ENCODE results near the gene PCYT1A.
"Not testable (repeated sequence)": the region's sequence is repeated elsewhere in the genome, so short reads cannot be mapped to it uniquely, and the experiment has no call there.

PCYT1A gene

DNA sequence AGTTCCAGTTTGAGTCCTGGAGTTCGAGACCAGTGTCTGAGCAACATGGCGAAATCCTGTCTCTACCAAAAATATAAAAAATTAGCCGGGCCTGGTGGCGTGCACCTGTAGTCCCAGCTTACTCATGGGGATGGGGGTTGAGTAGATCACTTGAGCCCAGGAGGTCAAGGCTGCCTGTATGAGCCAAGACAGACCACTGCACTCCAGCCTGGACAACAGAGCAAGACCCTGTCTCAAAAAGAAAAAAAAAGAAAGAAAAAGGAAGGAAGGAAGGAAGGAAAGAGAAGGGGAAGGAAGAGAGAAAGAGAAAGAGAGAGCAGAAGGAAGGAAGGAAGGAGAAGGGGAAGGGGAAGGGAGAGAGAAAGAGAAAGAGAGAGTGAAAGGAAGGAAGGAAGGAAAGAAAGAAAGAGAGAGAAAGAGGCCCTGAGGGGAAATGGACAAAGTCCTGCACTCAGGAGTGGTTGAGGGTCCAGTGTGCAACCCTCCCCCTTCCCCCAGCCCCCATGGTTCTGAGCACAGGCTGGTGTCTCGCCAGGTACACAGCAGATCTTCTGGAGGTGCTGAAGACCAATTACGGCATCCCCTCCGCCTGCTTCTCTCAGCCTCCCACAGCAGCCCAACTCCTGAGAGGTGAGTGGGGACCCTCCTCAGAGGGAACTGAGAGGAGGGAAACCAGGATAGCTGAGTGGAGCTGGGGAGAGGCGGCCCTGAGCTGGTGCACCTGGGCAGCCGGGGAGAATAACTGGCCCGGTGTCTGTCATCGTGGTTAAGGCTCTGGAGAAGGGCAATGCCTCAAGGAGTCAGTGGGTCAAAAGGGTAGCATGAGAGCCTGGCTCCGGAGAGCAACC lies 70.0 kb downstream of the PCYT1A start:
- no peak for DNase-seq (ENCODE audit: extremely low spot score, insufficient read length, low read depth)
- FAIRE-seq = no peak

DNA sequence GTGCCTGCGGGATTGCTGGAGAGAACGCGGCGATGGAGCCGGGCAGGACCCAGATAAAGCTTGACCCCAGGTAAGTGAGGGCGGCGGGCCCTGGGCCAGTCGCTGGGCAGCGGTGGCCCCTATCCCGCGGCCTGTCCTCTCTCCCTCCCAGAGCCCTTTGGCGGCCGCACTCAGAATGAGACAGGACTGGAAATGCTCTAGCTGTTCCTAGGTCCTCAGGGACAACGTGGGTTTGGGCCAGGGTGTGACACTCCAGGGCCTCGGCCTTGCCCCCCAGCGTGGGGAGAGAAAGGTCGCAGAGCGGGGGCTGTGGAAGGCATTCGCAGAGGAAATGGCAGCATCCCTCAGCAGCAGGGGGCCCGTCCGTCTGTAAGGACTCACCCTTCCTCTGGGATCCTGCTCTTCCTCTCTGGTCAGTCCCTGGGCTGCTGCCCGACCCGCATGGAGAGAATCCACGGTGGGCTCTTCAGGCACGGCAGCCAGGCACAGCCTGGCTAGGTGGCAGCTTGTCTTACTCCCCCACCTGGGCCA lies 70.8 kb downstream of the PCYT1A start:
- no peak for DNase-seq (ENCODE audit: extremely low spot score, insufficient read length, low read depth)
- no peak for FAIRE-seq

DNA sequence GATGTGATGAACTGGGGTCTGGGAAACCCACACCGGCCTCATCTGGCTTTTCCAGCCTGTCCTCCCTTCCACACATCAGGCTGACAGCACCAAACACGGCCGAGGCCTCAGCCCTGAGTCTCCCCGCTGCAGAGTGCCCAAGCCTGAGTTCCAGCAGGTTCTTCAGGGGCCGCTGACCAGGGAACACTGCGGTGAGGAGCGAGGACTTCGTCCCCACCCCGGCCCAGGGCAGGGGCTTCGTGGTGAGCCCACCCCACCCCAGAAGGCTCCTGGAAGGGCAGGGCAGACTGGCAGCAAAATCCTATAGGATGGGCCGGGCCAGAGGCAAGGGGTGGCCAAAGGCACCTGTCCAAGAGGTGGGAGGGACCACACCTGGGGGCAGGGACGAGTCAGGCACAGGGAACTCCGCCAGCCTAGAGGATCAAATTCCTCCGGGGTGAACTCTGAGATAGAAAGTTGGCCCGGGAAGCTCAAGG lies 71.4 kb downstream of the PCYT1A start, which contains the start of gene SLC51A:
Gene SLC51A, plus strand, starts transcription at position 446 of the 476 bp plus-strand sequence. CDS start 179 bp downstream, outside the sequence.
- FAIRE-seq (no peak), DNase-seq (ENCODE audit: extremely low spot score, insufficient read length, low read depth) (no peak)

DNA sequence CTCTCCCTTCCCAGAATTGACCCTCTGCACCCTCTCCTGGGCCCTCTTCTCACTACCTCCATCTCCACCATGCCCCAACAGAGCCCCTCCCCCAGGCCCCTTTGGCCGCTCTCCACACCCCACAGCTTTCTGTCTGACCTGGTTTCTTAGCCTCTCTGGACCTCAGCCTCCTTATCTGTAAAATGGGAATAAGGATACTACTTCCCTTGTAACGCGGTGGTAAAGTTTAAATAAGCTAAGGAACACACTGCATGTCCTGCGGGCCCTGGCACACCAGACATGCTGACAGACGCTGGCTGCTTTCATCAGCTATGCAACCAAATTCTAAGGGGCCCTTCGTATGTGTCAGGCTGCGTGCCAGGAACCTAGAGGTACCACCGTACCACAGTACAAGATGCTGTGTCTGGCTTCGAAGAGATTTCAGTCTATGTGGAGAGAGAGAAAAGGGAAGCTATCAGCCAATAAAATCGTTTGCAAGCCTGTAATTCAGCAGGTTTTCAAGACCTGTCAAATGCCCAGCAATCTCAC lies 72.0 kb downstream of the PCYT1A start:
- no peak for FAIRE-seq

DNA sequence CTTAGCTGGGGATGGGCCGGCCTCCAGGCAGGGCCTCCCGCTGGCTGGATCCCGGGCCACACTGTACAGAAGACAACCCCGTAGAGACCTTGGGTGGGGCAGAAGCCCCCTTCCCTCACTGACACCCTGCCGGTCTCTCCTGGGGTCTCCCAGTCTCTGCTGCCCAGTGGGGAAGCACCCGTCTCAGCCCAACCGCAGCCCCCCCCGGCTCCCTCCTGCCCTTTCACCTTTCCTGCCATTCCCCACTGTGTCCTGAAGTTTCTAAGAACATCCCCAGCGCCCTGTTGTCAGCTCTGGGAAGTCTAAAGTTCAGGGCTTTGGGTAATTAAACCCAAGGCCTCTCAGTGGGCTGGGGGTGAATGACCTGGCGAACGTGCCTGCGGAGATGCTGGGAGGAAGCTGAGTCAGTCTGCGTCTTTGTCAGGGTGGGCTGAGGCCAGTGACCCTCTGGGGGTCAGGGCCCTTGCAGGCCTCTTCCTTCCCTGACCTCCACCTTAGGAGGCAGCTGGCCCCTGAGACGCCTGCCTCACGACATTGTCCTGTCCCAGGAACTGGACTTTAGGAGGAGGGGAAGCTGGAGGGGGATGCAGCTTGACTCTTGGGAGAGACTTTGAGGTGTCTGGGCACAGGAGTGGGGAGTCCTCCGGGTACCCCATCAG lies 72.6 kb downstream of the PCYT1A start:
- FAIRE-seq = no peak
- no peak for DNase-seq (ENCODE audit: extremely low spot score, insufficient read length, low read depth)

More for the DNA sequence above, 72.0 kb downstream of the PCYT1A start:
- no peak for DNase-seq (ENCODE audit: extremely low spot score, insufficient read length, low read depth)

DNA sequence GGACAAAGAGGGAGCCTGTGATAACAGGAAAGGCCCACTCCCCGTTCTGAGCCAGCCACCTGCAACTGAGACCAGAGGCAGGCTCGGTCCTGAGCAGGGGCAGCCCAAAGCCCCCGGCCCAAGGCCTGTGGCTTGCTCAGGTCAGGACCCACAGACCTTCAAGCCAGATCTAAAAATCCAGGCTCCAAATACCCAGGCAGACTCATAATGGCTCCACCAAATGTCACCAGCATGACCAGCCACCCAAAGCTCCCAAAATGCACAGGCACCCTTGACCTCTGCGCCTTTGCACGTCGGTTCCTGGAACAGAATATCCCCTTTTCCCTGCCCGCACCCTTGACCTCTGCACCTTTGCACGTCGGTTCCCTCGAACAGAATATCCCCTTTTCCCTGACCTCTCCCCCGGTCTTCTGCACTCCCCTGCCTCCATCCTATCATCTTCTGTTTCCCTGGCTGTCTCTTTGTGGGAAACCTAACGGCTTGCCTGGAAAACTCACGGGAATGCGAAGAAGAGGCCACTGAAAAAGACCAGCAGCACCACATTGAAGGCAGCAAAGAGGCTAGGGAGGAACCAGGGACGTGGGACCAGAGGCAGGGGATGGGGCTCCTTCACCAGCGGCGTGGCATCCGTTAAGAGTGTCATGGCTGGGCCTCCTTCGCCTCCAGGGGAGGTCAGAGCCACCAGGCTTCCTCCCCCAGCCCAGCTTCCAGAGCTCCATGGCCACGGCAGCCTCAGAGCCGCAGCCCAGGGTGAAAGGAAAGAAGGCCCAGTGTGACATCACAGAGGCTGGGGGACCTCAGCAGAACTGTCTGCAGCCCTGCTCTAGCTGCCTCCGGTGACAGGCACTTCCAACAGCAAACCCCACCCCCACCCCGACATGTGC lies 76.6 kb downstream of the PCYT1A start, which contains the start of gene ZDHHC19:
Gene ZDHHC19, minus strand, starts transcription at position 728 of the 884 bp plus-strand sequence. Its CDS starts 85 bp downstream, at position 643.
- DNase-seq (ENCODE audit: extremely low spot score, insufficient read length, low read depth) (no peak), FAIRE-seq (no peak)

DNA sequence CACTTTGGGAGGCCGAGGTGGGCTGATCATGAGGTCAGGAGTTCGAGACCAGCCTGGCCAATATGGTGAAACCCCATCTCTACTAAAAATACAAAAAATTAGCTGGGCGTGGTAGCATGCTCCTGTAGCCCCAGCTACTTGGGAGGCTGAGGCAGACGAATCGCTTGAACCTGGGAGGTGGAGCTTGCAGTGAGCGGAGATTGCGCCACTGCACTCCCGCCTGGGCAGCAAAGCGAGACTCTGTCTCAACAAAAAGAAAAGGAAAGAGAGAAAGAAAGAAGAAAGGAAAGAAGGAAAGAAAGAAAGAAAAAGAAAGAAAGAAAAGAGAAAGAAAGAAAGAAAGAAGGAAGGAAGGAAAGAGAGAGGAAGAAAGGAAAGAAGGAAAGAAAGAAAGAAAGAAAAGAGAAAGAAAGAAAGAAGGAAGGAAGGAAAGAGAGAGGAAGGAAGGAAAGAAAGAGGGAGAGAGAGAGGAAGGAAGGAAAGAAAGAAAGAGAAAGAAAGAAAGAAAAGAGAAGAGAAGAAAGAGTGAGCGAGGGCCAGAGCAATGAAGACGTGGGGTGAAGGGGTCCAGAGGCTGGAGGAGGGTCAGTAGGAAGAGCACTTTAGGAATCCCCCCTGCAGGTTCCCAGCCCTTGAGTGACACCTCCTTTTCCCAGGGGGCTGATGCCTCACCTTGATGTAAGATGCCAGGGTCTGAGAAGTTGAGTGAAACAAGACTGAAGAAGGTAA lies 77.4 kb downstream of the PCYT1A start:
- not testable (repeated sequence) for FAIRE-seq; DNase-seq (ENCODE audit: extremely low spot score, insufficient read length, low read depth)

DNA sequence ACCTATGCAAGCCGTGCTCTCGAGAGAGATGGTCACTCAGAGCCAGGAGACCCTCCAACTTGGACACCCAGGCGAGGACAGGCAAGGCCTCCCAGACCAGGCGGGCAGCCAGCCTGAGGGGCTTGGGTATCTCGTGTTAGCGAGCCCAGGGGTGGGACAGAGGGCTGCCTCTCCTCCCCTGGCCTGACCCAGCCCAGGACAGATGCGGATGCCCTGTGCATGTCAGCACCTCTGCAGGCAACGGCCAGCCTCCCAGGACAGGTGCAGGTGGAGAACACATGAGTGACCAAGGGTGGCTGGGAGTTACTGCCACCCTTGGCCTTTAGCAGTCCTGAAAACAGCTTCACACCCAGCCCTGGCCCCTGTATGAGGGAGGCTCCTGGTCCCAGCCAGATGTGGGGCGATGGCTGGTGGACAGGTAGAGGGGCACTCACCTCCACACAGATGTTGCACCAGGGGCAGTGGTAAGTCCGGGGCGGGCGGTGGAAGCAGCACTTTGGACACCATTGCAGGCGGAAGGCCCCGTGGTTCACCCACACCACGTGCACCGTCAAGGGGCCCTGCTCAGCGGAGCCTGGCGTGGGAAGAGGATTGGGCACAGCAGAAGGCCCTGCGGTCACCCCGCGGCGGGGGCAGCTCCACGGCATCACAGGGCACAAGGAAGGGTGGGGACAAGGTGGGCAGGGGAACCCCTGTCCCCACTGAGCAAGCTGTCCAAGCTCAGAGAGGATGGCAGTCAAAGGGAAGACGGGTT lies 78.4 kb downstream of the PCYT1A start:
- no peak for DNase-seq (ENCODE audit: extremely low spot score, insufficient read length, low read depth)
- FAIRE-seq = no peak

DNA sequence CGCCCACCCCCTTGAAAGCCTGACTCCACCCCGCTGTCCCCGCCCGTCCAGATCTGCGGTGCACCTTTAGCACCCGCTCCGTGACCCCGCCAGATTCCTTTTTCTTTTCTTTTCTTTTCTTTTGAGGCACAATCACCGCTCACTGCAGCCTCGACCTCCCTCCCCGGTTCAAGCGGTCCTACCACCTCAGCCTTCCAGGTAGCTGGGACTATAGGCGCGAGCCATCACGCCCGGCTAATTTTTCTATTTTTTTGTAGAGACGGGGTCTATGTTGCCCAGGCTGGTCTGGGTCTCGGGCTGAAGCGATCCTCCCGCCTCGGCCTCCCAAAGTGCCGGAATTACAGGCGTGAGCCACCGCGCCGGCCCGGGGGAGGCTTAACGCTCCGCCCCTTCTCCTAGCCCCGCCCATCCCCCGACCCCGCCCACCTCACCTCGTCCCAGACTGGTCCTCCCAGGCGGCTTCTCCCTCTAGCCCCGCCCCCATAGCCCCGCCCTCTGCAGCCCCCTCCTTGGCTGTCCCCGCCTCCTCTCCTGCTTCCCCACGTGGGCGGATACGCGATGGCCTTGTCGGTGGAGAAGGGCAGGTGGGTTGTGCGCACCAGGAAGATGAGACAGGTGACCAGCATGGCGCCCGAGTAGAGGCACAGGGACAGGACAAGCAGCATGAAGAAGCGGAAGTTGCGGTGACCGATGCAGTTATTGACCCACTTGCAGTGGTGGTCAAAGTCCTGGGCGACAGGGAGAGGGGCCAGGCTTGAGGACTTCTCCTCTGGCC lies 79.5 kb downstream of the PCYT1A start:
- no peak for FAIRE-seq
- no peak for DNase-seq (ENCODE audit: extremely low spot score, insufficient read length, low read depth)

DNA sequence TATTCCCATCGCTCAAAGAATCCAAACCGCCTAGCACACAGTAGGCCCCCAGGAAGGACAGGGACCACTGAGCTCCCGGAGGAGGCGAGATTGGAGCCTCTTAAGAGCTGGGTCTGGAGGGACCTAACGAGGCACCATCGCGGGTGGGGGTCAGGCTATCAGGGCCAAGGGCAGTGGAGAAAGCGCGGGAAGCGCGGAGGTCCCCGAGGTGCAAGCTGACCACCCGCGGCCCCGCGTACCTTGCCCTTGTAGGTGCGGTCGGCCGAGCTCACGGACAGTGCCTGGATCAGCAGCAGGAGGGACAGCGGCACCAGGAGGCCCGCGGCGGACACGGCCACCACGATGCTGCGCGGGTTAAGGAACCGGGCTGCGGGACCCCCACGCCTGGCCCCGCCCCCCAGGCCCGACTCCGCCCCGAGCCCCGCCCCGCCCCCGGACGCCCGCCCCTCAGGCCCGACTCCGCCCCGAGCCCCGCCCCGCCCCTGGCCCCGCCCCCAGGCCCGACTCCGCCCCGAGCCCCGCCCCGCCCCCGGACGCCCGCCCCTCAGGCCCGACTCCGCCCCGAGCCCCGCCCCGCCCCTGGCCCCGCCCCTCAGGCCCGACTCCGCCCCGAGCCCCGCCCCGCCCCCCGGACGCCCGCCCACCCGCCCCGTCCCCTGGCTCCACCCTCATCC lies 80.2 kb downstream of the PCYT1A start:
- FAIRE-seq (no peak), DNase-seq (ENCODE audit: extremely low spot score, insufficient read length, low read depth) (no peak)

DNA sequence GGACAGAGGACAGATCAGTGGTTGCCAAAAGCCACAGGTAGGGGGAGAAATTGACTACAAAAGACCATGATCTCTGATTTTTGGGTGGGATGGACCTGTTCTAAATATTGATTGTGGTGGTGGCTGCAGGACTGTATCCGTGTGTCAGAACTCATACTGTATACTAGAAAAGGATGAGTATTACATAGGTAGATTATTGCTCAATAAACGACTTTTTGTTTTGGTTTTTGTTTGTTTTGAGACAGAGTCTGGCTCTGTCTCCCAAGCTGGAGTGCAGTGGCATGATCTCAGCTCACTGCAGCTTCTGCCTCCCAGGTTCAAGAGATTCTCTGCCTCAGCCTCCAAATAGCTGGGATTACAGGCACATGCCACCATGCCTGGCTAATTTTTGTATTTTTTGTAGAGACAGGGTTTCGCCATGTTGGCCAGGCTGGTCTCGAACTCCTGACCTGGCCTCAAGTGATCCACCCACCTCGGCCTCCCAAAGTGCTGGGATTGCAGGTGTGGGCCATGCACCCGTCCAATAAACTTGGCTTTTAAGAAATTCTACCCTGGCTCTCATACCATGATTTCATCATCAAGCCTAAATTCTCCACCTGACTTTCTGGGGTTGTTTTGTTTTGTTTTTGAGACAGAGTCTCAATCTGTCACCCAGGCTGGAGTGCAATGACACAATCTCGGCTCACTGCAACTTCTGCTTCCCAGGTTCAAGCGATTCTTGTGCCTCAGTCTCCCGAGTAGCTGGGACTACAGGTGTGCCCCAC lies 81.9 kb downstream of the PCYT1A start:
- FAIRE-seq; DNase-seq (ENCODE audit: extremely low spot score, insufficient read length, low read depth): not testable (repeated sequence)

DNA sequence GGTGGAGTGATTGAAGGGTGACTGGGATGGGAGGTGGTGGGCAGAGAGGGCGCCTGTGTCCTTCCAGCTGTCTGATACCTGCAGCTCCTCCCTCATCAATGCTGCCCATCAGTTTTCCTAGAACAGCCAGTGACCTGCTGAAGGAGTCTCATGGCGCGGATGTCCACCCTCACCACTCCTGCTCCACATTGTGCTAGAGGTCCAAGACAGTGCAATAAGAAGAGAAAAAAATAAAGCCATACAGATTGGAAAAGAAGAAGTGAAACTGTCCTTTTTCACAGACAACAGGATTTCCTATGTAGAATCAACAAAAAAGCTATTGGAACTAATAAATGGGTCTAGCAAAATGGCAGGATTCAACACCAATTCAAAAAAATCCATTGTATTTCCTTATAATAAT lies 83.7 kb downstream of the PCYT1A start:
- DNase-seq (ENCODE audit: extremely low spot score, insufficient read length, low read depth) = no peak
- FAIRE-seq = no peak

DNA sequence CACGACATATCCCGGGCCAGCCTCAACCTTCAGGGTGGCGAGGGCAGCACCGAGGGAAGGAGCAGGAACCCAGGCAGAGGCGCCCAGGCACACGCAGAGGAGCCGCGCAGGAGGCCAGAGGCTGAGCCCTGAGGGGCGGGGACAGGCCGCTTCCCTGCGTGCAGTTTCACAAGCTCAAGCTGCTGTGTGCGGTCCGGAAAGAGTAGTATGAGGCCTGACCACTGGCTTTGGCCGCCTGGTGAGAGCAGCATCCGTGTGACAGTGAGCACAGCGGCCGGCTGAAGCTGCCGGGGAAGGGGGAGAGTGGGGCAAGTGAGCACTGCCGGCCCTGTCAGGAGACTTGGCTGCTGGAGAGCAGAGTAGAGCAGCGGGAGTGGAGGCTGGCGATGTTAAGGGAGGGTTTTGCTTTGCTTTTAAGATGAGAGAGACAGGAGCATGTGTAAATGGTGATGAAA lies 85.0 kb downstream of the PCYT1A start:
- no peak for DNase-seq (ENCODE audit: extremely low spot score, insufficient read length, low read depth)
- FAIRE-seq = no peak

DNA sequence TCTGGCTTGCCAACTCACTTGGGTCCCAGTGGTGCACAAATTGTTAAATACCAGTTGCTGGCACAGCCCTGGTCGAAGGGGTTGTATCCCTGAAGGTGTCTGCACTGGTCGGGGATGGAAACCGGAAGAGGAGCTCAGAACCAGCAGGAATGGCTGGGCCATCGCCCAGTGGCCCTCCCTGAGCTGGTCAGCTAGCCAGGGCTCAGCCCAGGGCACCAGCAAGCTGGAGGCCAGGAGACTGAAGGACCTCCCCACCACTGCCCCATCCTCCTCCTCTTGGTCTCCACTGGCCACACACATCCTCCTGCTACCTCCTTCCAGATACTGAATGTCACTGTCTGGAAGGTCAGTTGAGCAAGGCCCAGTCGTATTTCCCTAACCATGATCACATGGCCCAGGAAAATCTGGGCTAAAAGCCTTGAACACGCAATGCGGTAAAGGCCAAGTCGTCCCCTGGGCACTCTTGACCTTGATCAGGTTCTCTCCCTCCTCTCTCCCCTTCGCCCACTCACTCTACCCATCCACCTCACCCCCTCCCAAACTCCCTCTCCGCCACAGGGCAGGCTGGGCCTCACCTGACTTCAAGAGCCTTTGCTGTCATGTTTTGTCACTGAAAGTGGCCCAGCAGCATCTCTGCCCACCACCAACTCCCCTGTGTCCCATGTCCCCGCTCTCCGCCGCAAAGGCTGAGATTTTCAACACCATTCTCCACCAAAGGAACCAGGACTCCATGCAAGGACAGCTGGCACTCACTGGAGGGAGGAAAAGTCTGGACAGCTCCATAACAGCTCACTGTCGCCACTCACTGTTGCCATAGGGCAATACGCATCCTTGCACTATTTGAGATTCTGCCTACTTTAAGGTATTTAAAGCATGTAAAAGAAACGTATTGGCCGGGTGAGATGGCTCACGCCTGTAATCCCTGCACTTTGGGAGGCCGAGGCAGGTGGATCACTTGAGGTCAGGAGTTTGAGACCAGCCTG lies 88.5 kb downstream of the PCYT1A start:
- DNase-seq (ENCODE audit: extremely low spot score, insufficient read length, low read depth) = no peak

DNA sequence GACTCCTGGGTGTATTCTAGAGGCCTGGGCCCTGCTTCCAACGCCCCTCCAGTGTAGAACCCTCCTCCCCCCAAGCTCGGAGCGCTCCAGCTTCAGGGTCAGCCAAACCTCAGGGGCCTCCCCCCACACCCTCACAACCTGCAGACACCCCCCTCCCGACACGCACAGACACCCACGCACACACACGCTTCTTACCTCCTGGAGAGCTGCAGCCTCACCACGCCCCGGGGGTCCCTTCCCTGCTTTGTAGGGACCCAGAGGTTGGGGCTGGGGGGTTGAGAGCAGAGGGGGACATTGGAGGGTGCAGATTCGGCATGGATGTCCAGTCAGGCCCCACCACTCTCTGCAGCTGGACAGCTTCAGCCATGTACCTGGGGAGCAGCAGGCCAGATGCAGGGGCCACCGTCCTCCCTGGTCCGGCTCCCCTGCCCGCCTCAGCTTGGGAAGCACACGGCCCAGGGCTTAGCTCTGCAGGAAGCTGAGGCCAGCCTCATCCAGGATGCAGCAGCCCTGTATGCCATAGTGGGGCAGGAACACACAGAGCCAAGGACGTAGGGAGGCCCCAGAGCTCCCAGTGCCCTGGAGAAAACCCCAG lies 89.3 kb downstream of the PCYT1A start:
- DNase-seq (ENCODE audit: extremely low spot score, insufficient read length, low read depth) = no peak
- no peak for FAIRE-seq

More for the DNA sequence above, 88.5 kb downstream of the PCYT1A start:
- no peak for FAIRE-seq

Data from GM18507 (cell line).